GM20431 (cell line): Measurements from ENCODE around the gene TIPRL.
"Not testable (repeated sequence)": the region's sequence is repeated elsewhere in the genome, so short reads cannot be mapped to it uniquely, and the experiment has no call there.

Source experiments
- in situ Hi-C: fragments of 300-500 bp; cut with MseI, MboI; formaldehyde crosslinking; loops from one replicate; pipeline ENCODE4 v1.15.0; 2020; ENCODE audit warnings: low sequenced_read_pairs; ENCODE audit not compliant: unreplicated experiment

TIPRL gene

GRCh38 chr1:168157638-168158037 lies 21.1 kb upstream of the TIPRL start:
- in situ Hi-C loops = no loop called here

- in situ Hi-C loops = no loop called here
Observed at GRCh38 chr1:168159251-168159650, 19.5 kb upstream of the TIPRL start.

GRCh38 chr1:168159979-168160378 lies 18.8 kb upstream of the TIPRL start:
- in situ Hi-C loops = no loop called here

- in situ Hi-C loops = no loop called here
Observed at GRCh38 chr1:168161459-168161858, 17.3 kb upstream of the TIPRL start.

GRCh38 chr1:168163670-168164069 lies 15.1 kb upstream of the TIPRL start:
- in situ Hi-C loops = no loop called here

- in situ Hi-C loops = no loop called here
Observed at GRCh38 chr1:168164771-168165170, 14.0 kb upstream of the TIPRL start.

- in situ Hi-C loops = no loop called here
Observed at GRCh38 chr1:168167806-168168205, 11.0 kb upstream of the TIPRL start.

- in situ Hi-C loops = no loop called here
Observed at GRCh38 chr1:168170564-168171508, 7.9 kb upstream of the TIPRL start.

- in situ Hi-C loops = no loop called here
Observed at GRCh38 chr1:168172250-168172915, 6.4 kb upstream of the TIPRL start.

GRCh38 chr1:168178227-168178637 lies 530 bp upstream of the TIPRL start:
- in situ Hi-C loops = no loop called here

GRCh38 chr1:168179438-168180147 lies 831 bp downstream of the TIPRL start:
- in situ Hi-C loops = no loop called here

GRCh38 chr1:168180148-168180524 lies 1.4 kb downstream of the TIPRL start:
- in situ Hi-C loops = no loop called here

GRCh38 chr1:168181063-168181720 lies 2.4 kb downstream of the TIPRL start:
- in situ Hi-C loops = not testable (repeated sequence)

- in situ Hi-C loops = no loop called here
Observed at GRCh38 chr1:168187177-168187576, 8.4 kb downstream of the TIPRL start.

- in situ Hi-C loops = no loop called here
Observed at GRCh38 chr1:168190403-168190802, 11.6 kb downstream of the TIPRL start.

GRCh38 chr1:168195199-168196135 lies 16.7 kb downstream of the TIPRL start:
- in situ Hi-C loops = no loop called here

- in situ Hi-C loops = no loop called here
Observed at GRCh38 chr1:168199056-168199455, 20.3 kb downstream of the TIPRL start.

- in situ Hi-C loops = no loop called here
Observed at GRCh38 chr1:168202941-168203654, 24.3 kb downstream of the TIPRL start.

GRCh38 chr1:168206111-168206510 lies 27.3 kb downstream of the TIPRL start:
- in situ Hi-C loops = no loop called here
